Activated CD8-positive, alpha-beta memory T cell treated with anti-CD3 and anti-CD28 coated beads for 36 hours (primary cell): ENCODE data around the gene CCL17. TPM values are rescaled to one million over a fixed set of nuclear protein-coding genes. Genes with fewer than 3 reads are reported as not detected.
"Not testable (repeated sequence)": the region's sequence is repeated elsewhere in the genome, so short reads cannot be mapped to it uniquely, and the experiment has no call there.

Source experiments
- CTCF ChIA-PET: fragments of 350-600 bp; sonication (Branson Sonifier 250); formaldehyde crosslinking; loops from one replicate; lab custom pipeline; 2021; ENCODE audit warnings: antibody characterized with exemption; lab: Charles Lee
- POLR2A ChIA-PET: fragments of 350-600 bp; sonication (Branson Sonifier 250); formaldehyde crosslinking; loops from one replicate; lab custom pipeline; 2021; ENCODE audit warnings: antibody characterized with exemption; lab: Charles Lee
- total RNA-seq, 2 experiments: library from RNA; stranded (reverse); gene quantifications; one replicate each; pipeline ENCODE4 v1.2.3, GENCODE V29; 2021

Gene CCL17
- total RNA-seq, 2 experiments from 2014 or later: 5.3 to 6.2 TPM

DNA sequence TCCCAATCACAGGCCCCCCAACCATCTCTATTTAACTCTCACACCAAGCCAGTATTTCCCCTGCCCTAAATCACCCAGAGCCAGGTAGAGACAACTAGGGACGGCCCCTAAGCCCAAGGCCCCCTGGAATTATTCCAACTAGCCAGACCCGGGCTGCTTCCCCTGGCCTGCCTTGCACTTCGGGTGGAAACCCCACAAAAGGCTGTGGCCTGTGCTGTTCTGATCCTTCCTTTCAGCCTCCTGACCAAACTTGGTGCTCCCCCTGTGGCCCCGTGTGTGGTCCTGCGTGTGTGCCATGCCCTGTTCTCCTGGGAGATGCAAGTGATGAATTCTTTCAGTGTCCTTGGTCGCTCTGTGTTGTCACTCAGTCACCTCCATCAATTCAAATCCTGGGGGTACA, 14.9 kb downstream of the CCL17 start:
- CTCF ChIA-PET: interaction anchor here (0.7 to 6.1 kb wide), 9 partner anchors 42 to 157 kb away, joined by 3 to 119 read pairs (median 4); no protein-coding TSS in a partner anchor
- POLR2A ChIA-PET: no interaction called here

DNA sequence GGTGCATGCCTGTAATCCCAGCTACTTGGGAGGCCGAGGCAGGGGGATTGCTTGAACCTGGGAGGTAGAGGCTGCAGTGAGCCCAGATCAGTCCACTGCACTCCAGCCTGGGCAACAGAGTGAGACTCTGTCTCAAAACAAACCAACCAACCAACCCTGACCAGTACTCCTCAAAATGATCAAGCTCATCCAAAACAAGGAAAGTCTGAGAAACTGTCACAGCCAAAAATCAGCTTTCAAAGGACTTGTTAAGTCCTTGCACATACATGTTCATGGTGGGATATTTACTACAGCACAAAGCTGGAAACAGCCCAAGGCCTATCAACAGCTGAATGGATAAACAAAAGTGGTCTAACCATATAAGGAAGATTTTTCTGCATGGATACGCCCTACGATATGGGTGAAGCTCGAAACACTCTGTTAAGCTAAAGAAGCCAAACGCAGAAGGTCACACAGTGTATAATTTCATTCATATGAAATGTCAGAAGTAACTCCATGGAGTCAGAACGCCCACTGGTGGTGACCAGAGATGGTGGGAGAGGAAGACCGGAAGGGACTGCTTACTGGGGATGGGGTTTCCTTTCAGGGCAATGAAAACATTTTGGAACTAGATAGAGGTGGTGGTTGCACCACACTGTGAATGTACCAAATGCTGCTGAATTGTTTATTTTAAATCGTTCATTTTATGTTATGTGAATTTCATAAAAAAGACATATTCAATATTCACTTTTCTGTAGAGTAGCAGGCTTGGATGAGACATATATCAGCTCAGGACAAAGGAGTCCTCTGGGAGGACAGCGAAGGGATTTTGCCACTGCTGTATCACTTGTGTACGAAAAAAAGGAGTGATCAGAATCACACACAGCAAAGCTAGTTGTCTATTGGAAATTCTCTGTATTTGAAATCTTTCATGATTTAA, 17.7 kb downstream of the CCL17 start:
- POLR2A ChIA-PET: interaction anchor here (0.6 kb wide), 1 partner anchor 30 kb away, joined by 4 read pairs; no protein-coding TSS in a partner anchor
- CTCF ChIA-PET: interaction anchor here (0.7 to 6.1 kb wide), 3 partner anchors 104 to 122 kb away, joined by 3 to 119 read pairs (median 3); no protein-coding TSS in a partner anchor

DNA sequence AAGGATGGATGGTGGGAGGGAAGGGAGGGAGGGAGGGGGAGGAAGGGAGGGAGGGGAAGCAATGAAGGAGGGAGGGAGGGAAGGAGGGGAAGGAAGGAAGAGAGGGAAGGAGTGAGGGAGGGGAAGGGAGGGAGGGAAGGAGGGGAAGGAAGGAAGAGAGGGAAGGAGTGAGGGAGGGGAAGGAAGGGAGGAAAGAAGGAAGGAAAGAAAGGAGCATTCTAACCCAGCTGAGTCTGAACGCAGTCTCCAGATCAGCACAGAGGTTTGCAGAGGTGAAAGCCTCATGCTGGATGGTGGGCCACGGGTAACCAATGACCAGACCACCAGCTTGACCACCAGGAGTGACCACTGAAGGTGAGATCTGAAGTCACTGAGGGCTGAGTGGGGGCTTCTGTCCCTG, 18.6 kb downstream of the CCL17 start:
- POLR2A ChIA-PET: no interaction called here
- CTCF ChIA-PET: no interaction called here

DNA sequence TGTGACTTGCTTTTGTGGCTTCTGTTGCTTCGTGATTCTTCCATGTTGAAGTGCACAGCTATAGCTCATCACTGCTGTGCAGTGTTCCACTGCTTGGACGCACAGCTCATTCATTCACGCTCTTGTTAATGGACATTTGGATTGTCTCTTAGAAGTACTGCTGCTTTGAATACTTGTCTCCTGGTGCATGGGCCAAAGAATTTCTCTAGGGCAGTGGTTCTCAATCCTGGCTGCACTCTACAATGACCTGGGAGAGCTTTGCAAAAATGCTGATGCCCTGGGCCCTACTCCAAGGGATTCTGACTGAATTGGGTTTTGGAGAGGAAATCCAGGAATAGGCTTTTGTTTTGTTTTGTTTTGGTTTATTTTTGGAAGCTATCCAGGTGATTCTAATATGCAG, 20.0 kb downstream of the CCL17 start:
- ChIA-PET CTCF (interaction anchor here (1.2 to 1.3 kb wide), 2 partner anchors 8 to 25 kb away, joined by 3 read pairs; no protein-coding TSS in a partner anchor), POLR2A (no interaction called here)

DNA sequence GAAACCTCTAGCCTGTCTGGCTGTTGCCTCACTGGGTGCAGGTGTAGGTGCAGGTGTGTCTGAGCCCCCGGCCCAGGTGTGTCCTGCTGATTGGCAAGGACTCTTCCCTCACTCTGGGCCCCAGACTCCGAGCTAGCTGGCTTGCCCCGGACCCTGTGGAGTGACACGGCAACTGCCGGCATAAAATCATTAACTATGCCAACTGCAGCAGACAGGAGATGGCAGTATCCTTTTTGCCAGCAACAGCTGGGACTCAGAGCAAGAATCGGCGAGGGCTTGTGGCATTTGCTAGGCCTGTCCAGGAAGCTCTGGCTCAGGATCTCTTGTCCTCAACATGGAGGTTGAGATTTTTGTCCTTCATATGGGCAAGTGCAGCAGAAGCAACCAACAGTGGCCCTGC, 21.8 kb downstream of the CCL17 start:
- POLR2A ChIA-PET: interaction anchor here (0.7 kb wide), 1 partner anchor 9 kb away, joined by 3 read pairs; no protein-coding TSS in a partner anchor
- CTCF ChIA-PET: interaction anchor here (1.7 kb wide), 1 partner anchor 10 kb away, joined by 6 read pairs; no protein-coding TSS in a partner anchor

DNA sequence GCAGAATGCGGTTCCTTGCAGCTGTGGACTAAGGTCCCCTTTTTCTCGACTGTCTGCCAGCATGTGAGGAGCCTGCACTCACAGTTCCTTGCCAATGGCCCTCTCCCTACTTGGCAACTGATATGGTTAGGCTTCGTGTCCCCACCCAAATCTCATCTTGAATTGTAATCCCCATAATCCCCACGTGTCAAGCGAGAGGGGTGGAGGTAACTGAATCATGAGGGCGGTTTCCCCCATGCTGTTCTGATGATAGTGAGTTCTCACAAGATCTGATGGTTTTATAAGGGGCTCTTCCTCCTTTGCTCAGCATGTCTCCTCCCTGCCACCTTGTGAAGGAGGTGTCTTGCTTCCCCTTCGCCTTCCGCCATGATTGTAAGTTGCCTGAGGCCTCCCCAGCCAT, 22.7 kb downstream of the CCL17 start:
- CTCF ChIA-PET: no interaction called here
- POLR2A ChIA-PET: no interaction called here

DNA sequence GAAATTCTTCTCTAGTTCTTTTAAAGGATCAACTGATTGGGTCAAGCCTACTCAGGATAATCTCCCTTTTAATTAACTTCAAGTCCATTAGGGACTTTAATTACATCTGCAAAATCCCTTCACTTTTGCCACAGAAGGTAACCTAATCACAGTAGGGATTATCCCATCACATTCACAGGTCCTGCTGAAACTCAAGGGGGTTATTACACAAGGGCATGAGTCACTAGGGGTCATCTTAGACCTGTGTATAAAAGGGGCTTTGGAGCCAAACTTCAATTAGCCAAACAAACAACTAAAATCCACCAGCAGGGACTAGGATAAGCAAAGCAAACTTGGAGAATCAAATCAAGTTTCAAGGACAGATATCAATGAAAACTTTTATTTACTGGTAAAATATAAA, 23.3 kb downstream of the CCL17 start:
- ChIA-PET CTCF (no interaction called here), POLR2A (no interaction called here)

DNA sequence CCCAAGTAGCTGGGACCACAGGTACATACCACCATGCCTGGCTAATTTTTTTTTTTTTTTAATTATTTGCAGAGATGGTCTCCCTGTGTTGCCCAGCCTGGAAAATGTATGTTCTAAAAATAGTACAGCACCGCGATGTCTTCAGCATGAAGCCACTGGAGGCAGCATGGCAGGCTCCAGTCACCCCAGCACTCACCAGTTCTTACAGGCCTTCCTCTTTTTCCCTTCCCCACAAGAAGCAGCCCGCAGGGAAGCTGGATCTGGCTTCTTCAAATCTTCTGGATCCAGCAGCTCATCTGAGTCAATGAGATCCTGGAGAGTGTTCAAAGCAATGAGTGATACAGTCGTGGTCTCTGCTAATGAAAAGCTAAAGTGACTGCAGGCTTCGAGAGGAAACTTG, 26.4 kb downstream of the CCL17 start:
- POLR2A ChIA-PET: no interaction called here

DNA sequence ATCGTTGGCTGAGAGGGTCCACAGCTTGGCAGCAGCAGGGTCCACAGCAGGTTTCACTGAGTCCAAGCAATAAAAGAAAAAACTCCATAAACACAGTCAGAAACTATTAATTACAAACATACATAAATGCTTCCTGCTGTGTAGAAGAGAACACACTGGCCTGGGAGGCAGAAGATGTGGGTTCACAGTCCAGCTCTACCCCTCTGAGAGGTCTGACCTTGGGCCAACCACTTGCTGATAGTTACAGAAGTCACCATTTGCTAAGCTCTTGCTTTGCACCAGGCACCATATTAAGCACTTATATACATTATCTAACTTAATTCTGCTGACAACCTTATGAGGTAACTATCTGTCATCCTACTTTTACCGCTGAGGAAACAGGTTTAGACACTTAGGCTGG, 27.9 kb downstream of the CCL17 start:
- POLR2A ChIA-PET: no interaction called here
- CTCF ChIA-PET: interaction anchor here (1.1 kb wide), 1 partner anchor 111 kb away, joined by 3 read pairs; no protein-coding TSS in a partner anchor

More for the DNA sequence above, 26.4 kb downstream of the CCL17 start:
- CTCF ChIA-PET: interaction anchor here (1.1 kb wide), 1 partner anchor 14 kb away, joined by 4 read pairs; no protein-coding TSS in a partner anchor

DNA sequence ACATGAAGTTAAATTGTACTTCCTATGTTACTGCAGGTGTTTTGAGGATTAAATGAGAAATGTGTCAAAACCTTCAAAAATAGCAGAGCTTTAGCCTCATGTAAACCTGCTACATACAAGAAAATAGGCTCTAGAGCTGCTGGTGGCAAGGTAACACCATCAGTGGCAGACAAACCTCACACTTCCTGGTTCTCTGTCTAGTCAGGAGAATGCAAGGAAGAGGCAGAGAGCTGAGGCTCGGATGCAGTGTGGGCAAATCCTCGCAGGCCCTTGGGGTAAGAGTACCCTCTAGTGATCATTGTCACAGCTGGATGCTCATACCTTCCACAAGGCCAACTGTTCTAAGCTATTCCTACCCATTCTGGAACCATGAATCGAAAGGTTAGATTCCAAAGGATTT, 28.4 kb downstream of the CCL17 start:
- ChIA-PET CTCF (interaction anchor here (1.1 kb wide), 1 partner anchor 30 kb away, joined by 3 read pairs; the partner anchor contains the start of gene POLR2C), POLR2A (no interaction called here)

DNA sequence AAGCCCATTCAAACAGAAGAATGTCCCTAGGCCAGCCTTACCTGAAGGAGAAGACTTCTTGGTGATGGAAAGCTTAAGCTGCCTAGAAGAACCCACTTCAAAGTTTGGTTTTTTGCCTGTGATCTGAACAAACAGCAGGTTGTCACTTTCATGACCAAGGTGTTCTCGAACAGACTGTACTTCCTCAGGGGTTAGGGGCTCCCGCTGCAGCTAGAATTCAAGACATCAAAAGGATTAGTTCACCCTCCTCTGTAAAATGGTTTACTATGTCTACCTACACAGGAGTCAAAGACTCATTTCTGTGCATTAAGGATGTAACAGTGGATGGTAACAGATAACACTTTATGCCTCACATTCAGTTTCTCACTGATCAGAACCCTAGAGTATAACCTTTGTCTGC, 29.4 kb downstream of the CCL17 start:
- CTCF ChIA-PET: interaction anchor here (1.1 kb wide), 1 partner anchor 29 kb away, joined by 3 read pairs; the partner anchor contains the start of gene POLR2C
- POLR2A ChIA-PET: no interaction called here

DNA sequence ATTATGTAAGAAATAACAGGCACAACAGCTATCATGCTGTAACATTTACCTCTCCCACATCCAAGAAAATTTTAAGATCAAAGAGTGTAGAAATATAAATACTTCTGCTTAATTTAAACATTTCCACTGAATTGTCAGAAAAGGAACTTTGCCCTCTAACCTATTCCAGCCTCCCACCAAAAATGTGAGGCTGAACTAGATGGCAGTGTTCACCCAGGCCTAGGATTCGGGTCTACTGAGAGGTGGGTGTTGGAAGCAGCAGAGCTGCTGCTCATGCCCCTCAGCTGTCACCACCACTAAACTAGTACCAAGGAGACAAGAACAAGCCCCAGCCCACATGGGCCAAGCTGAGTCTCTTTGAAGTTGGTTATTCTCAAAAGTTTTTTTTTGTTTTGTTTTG, 31.3 kb downstream of the CCL17 start:
- ChIA-PET POLR2A (interaction anchor here (0.7 kb wide), 1 partner anchor 9 kb away, joined by 3 read pairs; no protein-coding TSS in a partner anchor), CTCF (no interaction called here)

DNA sequence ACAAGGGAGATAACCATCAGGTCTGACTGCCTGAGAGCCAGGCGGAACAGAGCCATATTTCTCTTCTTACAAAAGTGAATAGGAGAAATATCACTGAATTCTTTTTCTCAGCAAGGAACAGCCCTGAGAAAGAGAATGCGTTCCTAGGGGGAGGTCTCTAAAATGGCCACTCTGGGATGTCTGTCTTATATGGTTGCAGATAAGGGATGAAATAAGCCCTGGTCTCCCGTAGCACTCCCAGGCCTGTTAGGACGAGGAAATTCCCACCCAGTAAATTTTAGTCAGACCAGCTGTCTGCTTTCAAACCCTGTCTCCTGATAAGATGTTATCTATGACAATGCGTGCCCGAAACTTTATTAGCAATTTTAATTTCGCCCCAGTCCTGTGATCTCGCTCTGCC, 35.4 kb downstream of the CCL17 start:
- POLR2A ChIA-PET, CTCF ChIA-PET: not testable (repeated sequence)

DNA sequence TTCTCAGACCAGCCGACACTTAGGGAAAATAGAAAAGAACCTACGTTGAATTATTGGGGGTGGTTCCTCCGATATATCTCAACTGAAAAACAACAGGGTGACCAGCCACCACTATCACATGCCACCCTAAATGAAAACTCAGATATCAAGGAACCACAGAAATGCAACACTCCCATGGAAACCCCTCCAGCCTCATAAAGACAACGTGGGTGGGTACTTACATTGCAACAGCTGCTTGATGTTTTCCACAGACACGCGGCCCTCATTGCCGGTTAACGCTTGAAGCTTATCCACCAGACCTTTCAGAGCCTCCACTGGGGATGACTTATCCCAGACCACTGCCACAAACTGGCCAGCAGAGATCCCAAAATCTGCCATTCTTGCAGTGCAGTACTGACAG, 36.0 kb downstream of the CCL17 start:
- CTCF ChIA-PET, POLR2A ChIA-PET: not testable (repeated sequence)

DNA sequence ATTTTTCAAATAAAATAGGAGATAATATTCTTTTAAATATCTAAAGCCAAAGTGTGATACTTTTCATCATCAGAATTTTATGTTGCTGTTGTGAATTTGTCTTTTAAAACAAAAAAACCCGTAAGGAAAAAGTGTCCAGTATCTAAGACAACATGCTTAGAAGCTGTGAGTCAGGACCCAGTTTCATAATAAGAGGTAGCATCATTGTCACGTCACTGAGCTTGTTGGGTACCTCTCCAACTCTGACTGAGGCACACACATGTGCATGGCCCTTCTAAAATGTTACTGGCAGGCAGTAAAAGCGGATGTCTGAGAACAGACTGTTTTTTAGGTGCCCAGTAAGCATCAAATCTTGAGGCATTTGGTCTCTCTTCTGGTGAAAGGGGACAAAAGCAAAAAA, 40.1 kb downstream of the CCL17 start:
- CTCF ChIA-PET: interaction anchor here (1.7 kb wide), 1 partner anchor 28 kb away, joined by 4 read pairs; no protein-coding TSS in a partner anchor
- POLR2A ChIA-PET: no interaction called here

DNA sequence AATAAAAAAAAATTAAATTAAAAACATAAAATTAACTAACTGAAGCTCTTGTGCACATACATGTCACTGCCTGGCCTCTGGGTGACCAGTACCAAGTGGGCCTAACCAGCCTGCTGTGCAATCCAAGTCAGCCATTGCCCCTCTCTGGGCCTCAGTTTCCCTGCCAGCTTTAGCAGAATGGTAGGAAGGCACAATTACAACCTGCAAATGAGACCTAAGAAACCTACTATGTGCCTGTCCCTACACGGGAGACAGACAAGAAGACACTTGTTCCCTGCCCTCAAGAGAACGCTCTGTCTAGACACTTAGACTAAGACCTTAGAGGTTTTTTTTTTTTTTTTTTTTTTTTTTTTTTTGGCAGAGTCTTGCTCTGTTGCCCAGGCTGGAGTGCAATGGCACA, 40.9 kb downstream of the CCL17 start:
- ChIA-PET POLR2A (no interaction called here), CTCF (interaction anchor here (1.7 to 2.7 kb wide), 3 partner anchors 29 to 145 kb away, joined by 4 to 14 read pairs (median 9); no protein-coding TSS in a partner anchor)

DNA sequence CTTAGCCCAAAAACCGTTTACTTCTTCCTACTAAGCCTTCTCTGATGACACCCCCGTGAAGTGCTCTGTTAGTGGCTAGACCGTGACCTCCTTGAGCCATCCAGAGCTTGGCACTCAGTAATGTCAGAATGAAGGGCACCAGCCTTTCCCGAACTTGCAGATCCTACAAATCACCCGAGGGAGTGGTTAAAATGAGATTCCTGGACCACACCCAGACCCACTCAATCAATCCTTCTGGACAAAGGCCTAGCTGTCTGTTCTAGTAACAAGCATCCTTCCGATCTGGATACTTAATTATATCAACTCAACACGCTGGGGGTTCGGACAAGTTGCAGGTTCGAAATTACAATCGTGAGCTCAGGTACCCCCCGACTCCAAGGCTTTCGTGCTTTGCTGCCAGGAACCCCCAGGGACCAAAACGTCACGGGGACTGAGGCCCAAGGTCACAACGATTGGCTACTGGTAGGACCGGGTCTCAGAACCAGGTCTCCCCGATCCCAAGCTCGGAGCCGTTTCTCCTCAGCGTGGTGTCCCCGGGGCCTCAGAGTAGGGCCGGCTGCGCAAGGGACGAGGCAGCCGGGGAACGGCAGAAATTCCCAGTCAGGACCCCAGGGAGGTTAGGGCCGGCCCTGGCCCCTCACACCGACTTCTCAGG, 42.1 kb downstream of the CCL17 start:
- ChIA-PET POLR2A (interaction anchor here (1.0 to 1.7 kb wide), 3 partner anchors 15 to 39 kb away, joined by 3 to 13 read pairs (median 5); partner anchors contain the start of genes DOK4 and POLR2C), CTCF (interaction anchor here (1.2 to 4.3 kb wide), 6 partner anchors 11 to 150 kb away, joined by 4 to 28 read pairs (median 8); partner anchors contain the start of gene POLR2C)

DNA sequence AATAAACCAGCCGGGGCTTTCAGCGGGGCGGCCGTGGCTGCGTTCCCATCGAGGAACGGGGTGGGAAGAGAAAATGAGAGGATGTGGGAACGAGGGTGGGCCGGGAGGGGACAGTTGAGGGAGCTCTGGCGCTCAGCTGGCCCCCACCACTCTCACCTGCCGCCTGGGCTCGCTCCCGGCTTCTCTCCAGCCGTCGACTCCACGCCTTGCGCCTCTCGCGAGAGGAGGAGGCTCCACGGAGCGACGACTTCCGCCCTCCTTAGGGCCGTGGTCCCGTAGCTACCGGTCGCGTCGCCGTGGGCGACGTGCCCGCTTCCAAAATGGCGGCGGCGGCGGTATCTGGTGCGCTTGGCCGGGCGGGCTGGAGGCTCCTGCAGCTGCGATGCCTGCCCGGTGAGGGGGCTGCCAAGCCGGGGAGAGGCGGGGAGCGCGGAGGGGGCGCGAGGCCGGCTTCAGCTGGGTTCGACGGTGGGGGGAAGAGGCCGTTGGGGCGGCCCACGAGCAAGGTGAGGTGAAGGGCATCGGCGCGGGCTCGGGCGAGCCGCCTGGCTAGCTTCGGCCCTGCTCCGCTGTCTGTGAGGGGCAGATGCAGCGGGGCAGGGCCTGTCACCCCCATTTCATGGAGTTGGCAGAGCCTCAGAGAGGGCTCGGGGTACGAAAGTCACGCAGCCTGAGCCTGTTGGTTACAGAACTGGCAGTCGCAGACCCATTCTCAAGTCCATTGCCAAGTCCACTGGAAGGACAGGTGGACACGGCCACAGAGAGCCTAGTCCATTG, 42.8 kb downstream of the CCL17 start, which contains the start of the genes CIAPIN1 and COQ9:
CIAPIN1 (minus strand) TSS at position 200 of the 777 bp plus-strand sequence. CDS start 6,457 bp downstream, outside the sequence.
COQ9 (plus strand) TSS at position 294 of the 777 bp plus-strand sequence; CDS start at position 321, 27 bp downstream.
- ChIA-PET CTCF (interaction anchor here (0.8 to 4.3 kb wide), 7 partner anchors 10 to 150 kb away, joined by 4 to 28 read pairs (median 6); partner anchors contain the start of gene POLR2C), POLR2A (interaction anchor here (1.0 to 1.7 kb wide), 3 partner anchors 14 to 39 kb away, joined by 3 to 13 read pairs (median 5); partner anchors contain the start of genes DOK4 and POLR2C)
